GM12873 (cell line): ENCODE measurements around the gene HECTD1.

ENCODE experiments used
- TF ChIP-seq, protein P1 (sequence below): IDR thresholded peaks from 2 replicates; pipeline ENCODE4 v1.5.1; 2012; ENCODE audit warnings: low read depth, mild to moderate bottlenecking, moderate library complexity, low read length, control low read depth; ENCODE audit not compliant: insufficient read depth; ENCODE audit errors: missing control alignments

Gene HECTD1

DNA sequence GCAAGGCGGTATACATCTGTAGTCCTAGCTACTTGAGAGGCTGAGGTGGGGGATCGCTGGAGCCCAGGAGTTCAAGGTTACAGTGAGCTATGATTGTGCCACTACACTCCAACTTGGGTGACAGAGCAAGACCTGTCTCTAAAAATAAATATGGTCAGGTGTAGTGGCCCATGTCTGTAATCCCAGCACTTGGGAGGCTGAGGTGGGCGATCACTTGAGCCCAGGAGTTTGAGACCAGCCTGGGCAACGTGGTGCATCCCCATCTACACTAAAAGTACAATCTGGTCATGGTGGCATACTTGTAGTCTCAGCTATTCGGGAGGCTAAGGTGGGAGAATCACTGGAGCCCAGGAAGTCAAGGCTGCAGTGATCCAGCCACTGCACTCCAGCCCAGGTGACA is 40.6 kb downstream of the HECTD1 start:
- TF ChIP-seq, protein P1, sequence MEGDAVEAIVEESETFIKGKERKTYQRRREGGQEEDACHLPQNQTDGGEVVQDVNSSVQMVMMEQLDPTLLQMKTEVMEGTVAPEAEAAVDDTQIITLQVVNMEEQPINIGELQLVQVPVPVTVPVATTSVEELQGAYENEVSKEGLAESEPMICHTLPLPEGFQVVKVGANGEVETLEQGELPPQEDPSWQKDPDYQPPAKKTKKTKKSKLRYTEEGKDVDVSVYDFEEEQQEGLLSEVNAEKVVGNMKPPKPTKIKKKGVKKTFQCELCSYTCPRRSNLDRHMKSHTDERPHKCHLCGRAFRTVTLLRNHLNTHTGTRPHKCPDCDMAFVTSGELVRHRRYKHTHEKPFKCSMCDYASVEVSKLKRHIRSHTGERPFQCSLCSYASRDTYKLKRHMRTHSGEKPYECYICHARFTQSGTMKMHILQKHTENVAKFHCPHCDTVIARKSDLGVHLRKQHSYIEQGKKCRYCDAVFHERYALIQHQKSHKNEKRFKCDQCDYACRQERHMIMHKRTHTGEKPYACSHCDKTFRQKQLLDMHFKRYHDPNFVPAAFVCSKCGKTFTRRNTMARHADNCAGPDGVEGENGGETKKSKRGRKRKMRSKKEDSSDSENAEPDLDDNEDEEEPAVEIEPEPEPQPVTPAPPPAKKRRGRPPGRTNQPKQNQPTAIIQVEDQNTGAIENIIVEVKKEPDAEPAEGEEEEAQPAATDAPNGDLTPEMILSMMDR, result no peak

DNA sequence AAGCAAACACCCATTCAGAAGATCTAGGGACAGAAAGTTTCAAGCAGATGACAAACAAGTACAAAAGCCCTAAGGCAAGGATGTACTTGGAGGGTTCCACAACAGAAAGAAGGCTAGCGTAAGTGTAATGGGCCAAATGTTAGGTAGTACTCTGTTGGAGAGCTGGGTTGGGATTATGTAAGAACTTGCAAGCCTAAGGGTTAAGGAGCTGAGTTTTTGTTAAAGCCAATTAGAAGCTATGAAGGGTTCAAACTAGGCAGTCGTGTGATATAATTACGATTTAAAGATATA is 41.4 kb downstream of the HECTD1 start:
- TF ChIP-seq, protein P1, result no peak

- TF ChIP-seq, protein P1, result no peak
Measured at GRCh38 chr14:31164115-31164514, 43.5 kb downstream of the HECTD1 start.

- TF ChIP-seq, protein P1, result no peak
Measured at GRCh38 chr14:31162910-31163649, 44.5 kb downstream of the HECTD1 start.

DNA sequence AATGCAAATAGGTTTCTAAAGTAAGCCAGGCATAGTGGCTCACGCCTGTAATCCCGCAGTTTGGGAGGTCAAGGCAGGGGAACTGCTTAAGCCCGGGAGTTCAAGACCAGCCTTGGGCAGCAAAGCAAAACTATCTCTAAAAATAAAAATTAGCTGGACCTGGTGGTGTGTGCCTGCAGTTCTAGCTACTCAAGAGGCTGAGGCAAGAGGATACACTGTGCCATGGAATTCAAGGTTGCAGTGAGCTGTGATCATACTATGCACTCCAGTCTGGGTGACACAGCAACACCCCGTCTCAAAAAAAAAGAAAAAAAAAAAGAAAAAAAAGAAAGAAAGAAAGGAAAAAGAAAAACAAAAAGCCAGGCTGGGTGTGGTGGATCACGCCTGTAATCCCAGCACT is 46.3 kb downstream of the HECTD1 start:
- TF ChIP-seq, protein P1, result no peak

- TF ChIP-seq, protein P1, result no peak
Measured at GRCh38 chr14:31159682-31160296, 47.8 kb downstream of the HECTD1 start.

GRCh38 chr14:31154956-31155355 is 52.6 kb downstream of the HECTD1 start:
- TF ChIP-seq, protein P1, result no peak
